Heart right ventricle (tissue), 16 donors: ENCODE measurements around the gene NBDY. TPM values are rescaled to one million over a fixed set of nuclear protein-coding genes. Genes with fewer than 3 reads are reported as not detected.

Source experiments
- ATAC-seq, 8 donors: fragments of 200-7000 bp; cut with Tn5 transposase; one replicate each; pipeline ENCODE4 v1.9.1; 2020; ENCODE audit warnings: mild to moderate bottlenecking in 8 of 8, moderate library complexity in 8 of 8, moderate number of reproducible peaks in 1 of 8
- DNase-seq, 2 donors: peaks; one replicate each; pipeline ENCODE4 v3.0.0-alpha.2; 2020
- H3K27ac ChIP-seq, 10 donors: fragments of 200-600 bp; sonication (generic) in 2 of 10; one replicate each; pipeline versions ENCODE4 v1.5.0 to v1.8.0; 2020 to 2022; ENCODE audit warnings: mild to moderate bottlenecking in 3 of 10
- H3K27me3 ChIP-seq, 7 donors: fragments of 200-600 bp; one replicate each; pipeline ENCODE4 v1.8.0; 2021 to 2022; ENCODE audit warnings: mild to moderate bottlenecking in 2 of 7
- H3K36me3 ChIP-seq, 9 donors: fragments of 200-600 bp; sonication (generic) in 1 of 9; one replicate each; pipeline versions ENCODE4 v1.5.0 to v1.8.0; 2020 to 2022; ENCODE audit warnings: mild to moderate bottlenecking in 2 of 9
- H3K4me1 ChIP-seq, 9 donors: fragments of 200-600 bp; sonication (generic) in 1 of 9; one replicate each; pipeline versions ENCODE4 v1.5.0 to v1.8.0; 2020 to 2022; ENCODE audit warnings: mild to moderate bottlenecking in 4 of 9
- H3K4me3 ChIP-seq, 10 donors: fragments of 200-600 bp; sonication (generic) in 2 of 10; one replicate each; pipeline versions ENCODE4 v1.5.0 to v1.8.0; 2020 to 2022; ENCODE audit warnings: mild to moderate bottlenecking in 7 of 10, moderate library complexity in 2 of 10
- H3K9me3 ChIP-seq, 11 donors: fragments of 200-600 bp in 10 of 11; sonication (generic) in 2 of 11; one replicate each; pipeline versions ENCODE4 v1.5.0 to v1.8.0; 2013 to 2022; ENCODE audit warnings: mild to moderate bottlenecking in 2 of 11, control low read depth in 1 of 11, moderate library complexity in 1 of 11
- CTCF ChIP-seq, 9 donors: fragments of 200-600 bp; sonication (generic) in 2 of 9; IDR thresholded peaks; one replicate each; pipeline versions ENCODE4 v1.5.0 to v1.8.0; 2021 to 2022; ENCODE audit warnings: antibody characterized with exemption in 9 of 9, mild to moderate bottlenecking in 5 of 9, moderate library complexity in 1 of 9
- WGBS, 2 donors: extraction: QIAGEN DNeasy Blood & Tissue Kit; methylation state at CpG; one replicate each; pipeline ENCODE4 v1.1.7; 2013; ENCODE audit warnings: inconsistent platforms in 1 of 2; 5-methylcytosine and 5-hydroxymethylcytosine counted together
- intact Hi-C, 10 donors: fragments of 100-400 bp; cut with DNase I; formaldehyde crosslinking; loops; one replicate each; pipeline versions ENCODE4 v1.11.1 to v1.14.2; 2022
- polyA plus RNA-seq, 2 donors: library from polyadenylated mRNA; stranded (reverse); fragments of 200-250 nt; gene quantifications; one replicate each; pipeline ENCODE4 v1.2.3, GENCODE V29; 2013
- total RNA-seq, 10 donors: library from RNA; stranded (reverse); fragmentation: NEBNext Ultra II Directional in 3 of 10; extraction: Animal tissue kit (Norgen Biotek cat#: 25700) in 3 of 10; gene quantifications; one replicate each; pipeline versions ENCODE4 v1.2.1 to v1.2.4, GENCODE V29; 2021 to 2023
- donor health status: Arrhythmogenic right ventricular cardiomyopathy.
- donor health status: ischemic (EF 13 %, LVEDD 7.1; RV severe dilation, severe dysfunction).
- donor health status: healthy with polysubstance abuse.
- donor health status: DM: no; HTN: yes; CAD: no.
- donor health status: DM: no; HTN: no; CAD: no.
- donor health status: ischemic (EF 25% LVEDD 6.9; RV normal size, moderate dysfunction).
- donor health status: ischemic (EF 25% LVEDD 5.7; RV mildly dilated, moderate dysfunction).
- donor health status: healthy.
- donor health status: DM: yes; HTN: yes; CAD: no.
- donor health status: Ischemic cardiomyopathy.
- donor health status: ischemic (EF 35%, LVEDD 5.7; RV mildly dilated, moderate dysfunction).
- donor health status: nonischemic (EF 11% LVEDD 7.7; RV severe dilation, severe dysfunction).
- donor health status: DM: yes; HTN: yes; CAD: no.
- donor health status: PGD.
- donor health status: ischemic (EF 29% LVEDD 5.4; RV normal size, mild dysfunction).
- donor health status: nonischemic (EF 23%, LVEDD 6.1; RV moderate dilation, normal function).

The NBDY gene
- total and polyA plus RNA-seq, 12 donors: 11.4 to 36.7 (median 25.7) TPM

GRCh38 chrX:56783450-56783831, 54.4 kb downstream of the NBDY start:
- Histone ChIP-seq H3K4me1 (peaks cover 0 to 31% (median 0%) of the 10 kb centered on the region in 9 donors), H3K4me3 (peak overlapping the region in 3 of 10 donors; percentile 32 to 52 (median 40)), H3K27me3 (no peaks in the 10 kb centered on the region), H3K27ac (peak overlapping the region in 3 of 10 donors; percentile 76 to 85 (median 83)), H3K9me3 (no peaks in the 10 kb centered on the region), H3K36me3 (peaks cover 0 to 3% (median 0%) of the 10 kb centered on the region in 9 donors)
- 96 to 97% methylated on average over 12 of the region's 12 CpGs for WGBS, 2 donors
- DNase-seq (no peak), ATAC-seq (peak in 3 of 8 donors; percentile 32 to 66 (median 33))
- TF ChIP-seq CTCF (IDR thresholded peaks at IDR 0.05): peak in 2 of 9 donors; percentile 45 to 53
- intact Hi-C loops: no loop called here

- no peak for TF ChIP-seq CTCF (IDR thresholded peaks at IDR 0.05)
- WGBS, 2 donors: 95 to 98% methylated on average over 8 to 9 of the region's 9 CpGs
- Histone ChIP-seq H3K27me3 (no peaks in the 10 kb centered on the region), H3K9me3 (no peaks in the 10 kb centered on the region), H3K27ac (no peak overlapping the region), H3K36me3 (peaks cover 0 to 3% (median 0%) of the 10 kb centered on the region in 9 donors), H3K4me3 (peak overlapping the region in 1 of 10 donors; percentile 52), H3K4me1 (peaks cover 0 to 36% (median 0%) of the 10 kb centered on the region in 9 donors)
- DNase-seq (no peak), ATAC-seq (no peak)
- intact Hi-C loops: no loop called here
Measured at GRCh38 chrX:56783996-56784620, 55.1 kb downstream of the NBDY start.

- Histone ChIP-seq H3K36me3 (peaks cover 0 to 3% (median 0%) of the 10 kb centered on the region in 9 donors), H3K4me1 (peaks cover 0 to 39% (median 0%) of the 10 kb centered on the region in 9 donors), H3K9me3 (no peaks in the 10 kb centered on the region), H3K27ac (no peak overlapping the region), H3K27me3 (no peaks in the 10 kb centered on the region), H3K4me3 (no peak overlapping the region)
- WGBS, 2 donors: 97 to 98% methylated on average over 14 of the region's 14 CpGs
- intact Hi-C loops: no loop called here
- no peak for TF ChIP-seq CTCF (IDR thresholded peaks at IDR 0.05)
- ATAC-seq (no peak), DNase-seq (no peak)
Measured at GRCh38 chrX:56784666-56785065, 55.6 kb downstream of the NBDY start.

- no peak for DNase-seq
- H3K9me3 ChIP-seq: no peaks in the 10 kb centered on the region
- no peak overlapping the region for H3K27ac ChIP-seq
- no peaks in the 10 kb centered on the region for H3K27me3 ChIP-seq
- no peak overlapping the region for H3K4me3 ChIP-seq
- no peak for TF ChIP-seq CTCF (IDR thresholded peaks at IDR 0.05)
- ATAC-seq: no peak
- WGBS, 2 donors: 84 to 87% methylated on average over 7 of the region's 7 CpGs
- peaks cover 0 to 9% (median 0%) of the 10 kb centered on the region in 9 donors for H3K36me3 ChIP-seq
- H3K4me1 ChIP-seq: peaks cover 0 to 39% (median 0%) of the 10 kb centered on the region in 9 donors
- intact Hi-C loops: no loop called here
Measured at GRCh38 chrX:56785442-56785841, 56.4 kb downstream of the NBDY start.
